Activated CD8-positive, alpha-beta T cell treated with anti-CD3 and anti-CD28 coated beads for 36 hours (primary cell): ENCODE results near the gene ZFYVE16. TPM values are rescaled to one million over a fixed set of nuclear protein-coding genes. Genes with fewer than 3 reads are reported as not detected.
"Not testable (repeated sequence)": the region's sequence is repeated elsewhere in the genome, so short reads cannot be mapped to it uniquely, and the experiment has no call there.

ENCODE experiments used
- ATAC-seq: fragments of 200-7000 bp; cut with Tn5 transposase; one replicate; pipeline ENCODE4 v1.10.0; 2021; ENCODE audit warnings: mild to moderate bottlenecking, moderate library complexity
- CTCF ChIA-PET: fragments of 350-600 bp; sonication (Branson Sonifier 250); formaldehyde crosslinking; loops from one replicate; lab custom pipeline; 2021; ENCODE audit warnings: antibody characterized with exemption; lab: Charles Lee
- POLR2A ChIA-PET: fragments of 350-600 bp; sonication (Branson Sonifier 250); formaldehyde crosslinking; loops from one replicate; lab custom pipeline; 2021; ENCODE audit warnings: antibody characterized with exemption; lab: Charles Lee
- DNase-seq: peaks from one replicate; pipeline ENCODE4 v3.0.0-alpha.2; 2020
- H3K27ac Mint-ChIP-seq: one replicate; pipeline ENCODE4 v1.8.0; 2021; ENCODE audit warnings: mild to moderate bottlenecking, mixed read lengths
- H3K27me3 Mint-ChIP-seq: one replicate; pipeline ENCODE4 v1.8.0; 2021; ENCODE audit warnings: mixed read lengths
- H3K36me3 Mint-ChIP-seq: one replicate; pipeline ENCODE4 v1.8.0; 2021; ENCODE audit warnings: low read depth, mixed read lengths
- H3K4me1 Mint-ChIP-seq: one replicate; pipeline ENCODE4 v1.8.0; 2021; ENCODE audit warnings: low read depth, mixed read lengths
- H3K4me3 Mint-ChIP-seq: one replicate; pipeline ENCODE4 v1.8.0; 2021; ENCODE audit warnings: mild to moderate bottlenecking, moderate library complexity, mixed read lengths
- H3K9me3 Mint-ChIP-seq: one replicate; pipeline ENCODE4 v1.8.0; 2021; ENCODE audit warnings: mixed read lengths
- intact Hi-C: fragments of 100-400 bp; cut with micrococcal nuclease; formaldehyde crosslinking; loops from one replicate; pipeline ENCODE4 v1.10.0; 2022
- total RNA-seq, 2 experiments: library from RNA; stranded (reverse); gene quantifications; one replicate each; pipeline ENCODE4 v1.2.3, GENCODE V29; 2021
- TF ChIP-seq, protein P1 (sequence below): fragments of 200-600 bp; IDR thresholded peaks from one replicate; pipeline ENCODE4 v1.8.0; 2022; ENCODE audit warnings: antibody characterized with exemption, mild to moderate bottlenecking

The ZFYVE16 gene
- total RNA-seq, 2 experiments from 2014 or later = 5.9 to 6.7 TPM

GRCh38 chr5:80492741-80493140 is 84.9 kb downstream of the ZFYVE16 start:
- H3K27me3 Mint-ChIP-seq = peaks cover 12% of the 10 kb centered on the region
- H3K4me1 Mint-ChIP-seq = peaks cover 5% of the 10 kb centered on the region
- H3K9me3 Mint-ChIP-seq = no peaks in the 10 kb centered on the region
- intact Hi-C loops = no loop called here
- TF ChIP-seq, protein P1, sequence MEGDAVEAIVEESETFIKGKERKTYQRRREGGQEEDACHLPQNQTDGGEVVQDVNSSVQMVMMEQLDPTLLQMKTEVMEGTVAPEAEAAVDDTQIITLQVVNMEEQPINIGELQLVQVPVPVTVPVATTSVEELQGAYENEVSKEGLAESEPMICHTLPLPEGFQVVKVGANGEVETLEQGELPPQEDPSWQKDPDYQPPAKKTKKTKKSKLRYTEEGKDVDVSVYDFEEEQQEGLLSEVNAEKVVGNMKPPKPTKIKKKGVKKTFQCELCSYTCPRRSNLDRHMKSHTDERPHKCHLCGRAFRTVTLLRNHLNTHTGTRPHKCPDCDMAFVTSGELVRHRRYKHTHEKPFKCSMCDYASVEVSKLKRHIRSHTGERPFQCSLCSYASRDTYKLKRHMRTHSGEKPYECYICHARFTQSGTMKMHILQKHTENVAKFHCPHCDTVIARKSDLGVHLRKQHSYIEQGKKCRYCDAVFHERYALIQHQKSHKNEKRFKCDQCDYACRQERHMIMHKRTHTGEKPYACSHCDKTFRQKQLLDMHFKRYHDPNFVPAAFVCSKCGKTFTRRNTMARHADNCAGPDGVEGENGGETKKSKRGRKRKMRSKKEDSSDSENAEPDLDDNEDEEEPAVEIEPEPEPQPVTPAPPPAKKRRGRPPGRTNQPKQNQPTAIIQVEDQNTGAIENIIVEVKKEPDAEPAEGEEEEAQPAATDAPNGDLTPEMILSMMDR = no peak
- H3K36me3 Mint-ChIP-seq = no peaks in the 10 kb centered on the region
- no peak overlapping the region for H3K4me3 Mint-ChIP-seq
- ChIA-PET CTCF (interaction anchor here (2.7 kb wide), 1 partner anchor 11 kb away, joined by 16 read pairs; no protein-coding TSS in a partner anchor), POLR2A (interaction anchor here (0.6 kb wide), 1 partner anchor 1584 kb away, joined by 3 read pairs; no protein-coding TSS in a partner anchor)
- no peak overlapping the region for H3K27ac Mint-ChIP-seq
- DNase-seq (no peak), ATAC-seq (no peak)

- ATAC-seq, H3K4me1 Mint-ChIP-seq, H3K4me3 Mint-ChIP-seq, H3K27me3 Mint-ChIP-seq, DNase-seq, intact Hi-C loops, POLR2A ChIA-PET, H3K27ac Mint-ChIP-seq, H3K36me3 Mint-ChIP-seq, H3K9me3 Mint-ChIP-seq: not testable (repeated sequence)
- CTCF ChIA-PET = interaction anchor here (2.7 kb wide), 1 partner anchor 12 kb away, joined by 16 read pairs; no protein-coding TSS in a partner anchor
Observed at GRCh38 chr5:80493443-80493842, 85.6 kb downstream of the ZFYVE16 start.

- CTCF ChIA-PET = no interaction called here
- peaks cover 2% of the 10 kb centered on the region for H3K27me3 Mint-ChIP-seq
- no peak for DNase-seq
- no peaks in the 10 kb centered on the region for H3K4me1 Mint-ChIP-seq
- TF ChIP-seq, protein P1 = no peak
- POLR2A ChIA-PET = no interaction called here
- no peaks in the 10 kb centered on the region for H3K36me3 Mint-ChIP-seq
- no peak overlapping the region for H3K27ac Mint-ChIP-seq
- no peaks in the 10 kb centered on the region for H3K9me3 Mint-ChIP-seq
- intact Hi-C loops = no loop called here
- no peak overlapping the region for H3K4me3 Mint-ChIP-seq
- no peak for ATAC-seq
Observed at GRCh38 chr5:80495891-80496290, 88.0 kb downstream of the ZFYVE16 start.

DNA sequence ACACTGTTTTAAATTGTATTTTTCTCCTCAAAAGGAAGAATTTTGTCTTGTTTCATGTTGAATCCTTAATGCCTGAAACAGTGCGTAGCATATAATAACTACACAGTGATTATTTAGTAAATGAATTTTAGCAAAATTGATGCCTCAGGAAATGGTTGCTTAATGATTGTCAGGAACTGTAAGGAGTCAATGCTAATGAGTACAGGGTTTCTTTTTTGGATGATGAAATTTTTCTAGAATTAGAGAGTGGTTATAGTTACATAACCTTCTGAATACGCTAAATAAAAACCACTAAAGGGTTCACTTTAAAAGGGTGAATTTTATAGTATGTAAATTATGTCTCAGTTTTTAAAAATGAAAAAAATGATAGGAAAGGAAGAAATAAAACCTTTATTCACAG is 94.9 kb downstream of the ZFYVE16 start:
- DNase-seq = no peak
- Mint-ChIP-seq H3K27me3 (no peaks in the 10 kb centered on the region), H3K9me3 (no peaks in the 10 kb centered on the region), H3K36me3 (no peaks in the 10 kb centered on the region), H3K4me3 (no peak overlapping the region), H3K4me1 (no peaks in the 10 kb centered on the region), H3K27ac (no peak overlapping the region)
- ChIA-PET POLR2A (no interaction called here), CTCF (no interaction called here)
- TF ChIP-seq, protein P1 = no peak
- no peak for ATAC-seq
- intact Hi-C loops = no loop called here

- no peaks in the 10 kb centered on the region for H3K36me3 Mint-ChIP-seq
- H3K4me1 Mint-ChIP-seq = no peaks in the 10 kb centered on the region
- CTCF ChIA-PET = no interaction called here
- intact Hi-C loops = no loop called here
- no peaks in the 10 kb centered on the region for H3K27me3 Mint-ChIP-seq
- TF ChIP-seq, protein P1 = no peak
- H3K4me3 Mint-ChIP-seq = no peak overlapping the region
- no peak for ATAC-seq
- no peaks in the 10 kb centered on the region for H3K9me3 Mint-ChIP-seq
- DNase-seq = no peak
- POLR2A ChIA-PET = no interaction called here
- no peak overlapping the region for H3K27ac Mint-ChIP-seq
Observed at GRCh38 chr5:80503641-80504040, 95.8 kb downstream of the ZFYVE16 start.
